SK-N-MC (cell line): ENCODE measurements around the gene FYTTD1.

Source experiments
- EZH2 ChIP-seq: fragments of 200-600 bp; sonication (generic); IDR thresholded peaks from one replicate; pipeline ENCODE4 v1.6.1; 2017; ENCODE audit warnings: antibody characterized with exemption
- POLR2AphosphoS5 ChIP-seq: IDR thresholded peaks from 2 replicates; pipeline ENCODE4 v1.6.1; 2012; ENCODE audit warnings: mild to moderate bottlenecking, low read depth, low read length, borderline replicate concordance

DNA sequence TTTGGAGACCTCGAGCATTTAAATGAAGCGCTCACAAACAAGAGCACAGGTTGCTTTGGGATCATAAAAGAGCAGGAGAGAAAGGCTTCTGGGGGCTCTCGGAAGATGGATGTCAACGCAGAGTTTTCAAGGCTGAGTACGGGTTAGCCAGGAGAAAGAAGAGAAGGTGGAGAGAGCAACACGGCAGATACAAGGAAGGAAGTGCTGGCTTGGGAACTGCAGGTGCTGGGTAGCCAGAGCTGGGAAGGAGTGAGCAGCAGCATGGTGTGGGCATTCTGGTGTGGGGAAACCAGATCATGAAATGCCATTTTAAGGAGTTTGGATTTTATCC lies 12.4 kb upstream of the FYTTD1 start:
- TF ChIP-seq POLR2AphosphoS5 (no peak), EZH2 (no peak)
